A673 (cell line): ENCODE data around the gene INAFM2. TPM values are rescaled to one million over a fixed set of nuclear protein-coding genes. Genes with fewer than 3 reads are reported as not detected.

Experiments used
- BruUV-seq: library from RNA; stranded (reverse); fragments of 400-500 nt; replicated peaks from 2 replicates; lab custom pipeline; 2021; lab: Mats Ljungman, UMichigan
- CTCF ChIA-PET: fragments of 300-600 bp; sonication (Branson Sonifier 250); formaldehyde crosslinking; loops from one replicate; lab custom pipeline; 2022; ENCODE audit warnings: antibody characterized with exemption; lab: Charles Lee
- POLR2A ChIA-PET: fragments of 300-600 bp; sonication (Branson Sonifier 250); formaldehyde crosslinking; loops from one replicate; lab custom pipeline; 2022; ENCODE audit warnings: antibody characterized with exemption; ENCODE audit not compliant: low non-redundant PET; lab: Charles Lee
- DNase-seq: peaks from one replicate; pipeline ENCODE4 v3.0.0-alpha.2; 2015; ENCODE audit warnings: low spot score
- H3K27ac ChIP-seq: fragments of 200-600 bp; sonication (generic); 2 replicates; pipeline ENCODE4 v1.5.1; 2016; ENCODE audit warnings: mixed run types, low read depth, mild to moderate bottlenecking, mixed read lengths, antibody characterized with exemption, low read length; ENCODE audit not compliant: poor library complexity, severe bottlenecking
- H3K27me3 ChIP-seq: fragments of 200-600 bp; sonication (generic); replicated peaks from 2 replicates; pipeline ENCODE4 v1.6.1; 2017; ENCODE audit warnings: mixed run types, low read depth, mild to moderate bottlenecking, mixed read lengths, antibody characterized with exemption, low read length; ENCODE audit not compliant: insufficient read depth, poor library complexity
- H3K36me3 ChIP-seq: fragments of 200-600 bp; sonication (generic); 2 replicates; pipeline ENCODE4 v1.6.1; 2016; ENCODE audit warnings: mixed run types, mild to moderate bottlenecking, mixed read lengths, antibody characterized with exemption, low read length; ENCODE audit not compliant: insufficient read depth, poor library complexity, severe bottlenecking
- H3K4me1 ChIP-seq: fragments of 200-600 bp; sonication (generic); 2 replicates; pipeline ENCODE4 v1.6.1; 2017; ENCODE audit warnings: mixed run types, mild to moderate bottlenecking, mixed read lengths, antibody characterized with exemption, low read length; ENCODE audit not compliant: insufficient read depth, poor library complexity, severe bottlenecking
- H3K4me3 ChIP-seq: fragments of 200-600 bp; sonication (generic); 2 replicates; pipeline ENCODE4 v1.5.1; 2016; ENCODE audit warnings: low read depth, mixed run types, mild to moderate bottlenecking, mixed read lengths, low read length; ENCODE audit not compliant: poor library complexity, severe bottlenecking
- H3K9me3 ChIP-seq: fragments of 200-600 bp; sonication (generic); 2 replicates; pipeline ENCODE4 v1.6.1; 2016; ENCODE audit warnings: mixed run types, low read depth, mild to moderate bottlenecking, mixed read lengths, antibody characterized with exemption, low read length; ENCODE audit not compliant: poor library complexity, severe bottlenecking
- EZH2 ChIP-seq: fragments of 200-600 bp; sonication (generic); IDR thresholded peaks from 2 replicates; pipeline ENCODE4 v1.6.1; 2017; ENCODE audit warnings: borderline replicate concordance, low read depth, mild to moderate bottlenecking, mixed read lengths, antibody characterized with exemption, low read length; ENCODE audit not compliant: poor library complexity, severe bottlenecking
- intact Hi-C: fragments of 100-400 bp; cut with micrococcal nuclease; formaldehyde crosslinking; loops from one replicate; pipeline ENCODE4 v1.10.0; 2022; ENCODE audit not compliant: unreplicated experiment
- total RNA-seq: library from RNA; stranded (reverse); gene quantifications from 2 replicates; pipeline ENCODE4 v1.2.3, GENCODE V29; 2021
- TF ChIP-seq, protein P1 (sequence below): fragments of 300-800, 200-600 bp; sonication (generic); conservative IDR thresholded peaks from 2 replicates; pipeline ENCODE4 v1.5.1; 2017; ENCODE audit warnings: low read depth, mild to moderate bottlenecking, antibody characterized with exemption, low read length, moderate library complexity, mixed read lengths

The INAFM2 gene
- total RNA-seq, 1 experiment from 2014 or later: 14.5 TPM

DNA sequence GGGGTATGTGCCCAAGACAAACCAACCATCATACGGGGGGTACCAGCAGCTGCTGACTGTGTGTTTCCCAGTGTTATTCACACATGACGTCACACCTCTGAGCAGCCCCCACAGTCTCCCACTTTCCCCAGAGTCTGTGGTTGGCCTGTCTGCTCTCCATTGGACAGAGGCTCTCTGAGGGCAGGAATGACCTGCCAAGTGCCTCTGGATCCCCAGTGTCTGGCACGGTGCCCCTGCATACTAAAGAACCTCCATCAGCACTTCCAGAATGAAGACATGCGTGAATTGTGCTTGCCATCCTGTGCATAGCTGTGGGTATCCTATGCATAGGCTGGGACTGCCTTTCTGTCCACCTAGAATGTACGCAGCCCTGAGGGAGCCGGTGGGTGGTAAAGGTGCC is 20.7 kb downstream of the INAFM2 start:
- intact Hi-C loops: loop anchor here (2.0 to 10.0 kb wide), 2 partner anchors 79 to 171 kb away; no protein-coding TSS in a partner anchor
- Histone ChIP-seq H3K27me3 (no peaks in the 10 kb centered on the region), H3K27ac (no peak overlapping the region), H3K9me3 (no peaks in the 10 kb centered on the region), H3K4me1 (peaks cover 23% of the 10 kb centered on the region), H3K4me3 (no peak overlapping the region), H3K36me3 (no peaks in the 10 kb centered on the region)
- TF ChIP-seq EZH2: no peak
- TF ChIP-seq, protein P1, sequence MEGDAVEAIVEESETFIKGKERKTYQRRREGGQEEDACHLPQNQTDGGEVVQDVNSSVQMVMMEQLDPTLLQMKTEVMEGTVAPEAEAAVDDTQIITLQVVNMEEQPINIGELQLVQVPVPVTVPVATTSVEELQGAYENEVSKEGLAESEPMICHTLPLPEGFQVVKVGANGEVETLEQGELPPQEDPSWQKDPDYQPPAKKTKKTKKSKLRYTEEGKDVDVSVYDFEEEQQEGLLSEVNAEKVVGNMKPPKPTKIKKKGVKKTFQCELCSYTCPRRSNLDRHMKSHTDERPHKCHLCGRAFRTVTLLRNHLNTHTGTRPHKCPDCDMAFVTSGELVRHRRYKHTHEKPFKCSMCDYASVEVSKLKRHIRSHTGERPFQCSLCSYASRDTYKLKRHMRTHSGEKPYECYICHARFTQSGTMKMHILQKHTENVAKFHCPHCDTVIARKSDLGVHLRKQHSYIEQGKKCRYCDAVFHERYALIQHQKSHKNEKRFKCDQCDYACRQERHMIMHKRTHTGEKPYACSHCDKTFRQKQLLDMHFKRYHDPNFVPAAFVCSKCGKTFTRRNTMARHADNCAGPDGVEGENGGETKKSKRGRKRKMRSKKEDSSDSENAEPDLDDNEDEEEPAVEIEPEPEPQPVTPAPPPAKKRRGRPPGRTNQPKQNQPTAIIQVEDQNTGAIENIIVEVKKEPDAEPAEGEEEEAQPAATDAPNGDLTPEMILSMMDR: no peak
- CTCF ChIA-PET: interaction anchor here (0.8 to 1.3 kb wide), 8 partner anchors 8 to 78 kb away, joined by 3 to 17 read pairs (median 4); partner anchors contain the start of gene DISP2
- no peak for DNase-seq
- no TSS peak for BruUV-seq
- POLR2A ChIA-PET: no interaction called here

DNA sequence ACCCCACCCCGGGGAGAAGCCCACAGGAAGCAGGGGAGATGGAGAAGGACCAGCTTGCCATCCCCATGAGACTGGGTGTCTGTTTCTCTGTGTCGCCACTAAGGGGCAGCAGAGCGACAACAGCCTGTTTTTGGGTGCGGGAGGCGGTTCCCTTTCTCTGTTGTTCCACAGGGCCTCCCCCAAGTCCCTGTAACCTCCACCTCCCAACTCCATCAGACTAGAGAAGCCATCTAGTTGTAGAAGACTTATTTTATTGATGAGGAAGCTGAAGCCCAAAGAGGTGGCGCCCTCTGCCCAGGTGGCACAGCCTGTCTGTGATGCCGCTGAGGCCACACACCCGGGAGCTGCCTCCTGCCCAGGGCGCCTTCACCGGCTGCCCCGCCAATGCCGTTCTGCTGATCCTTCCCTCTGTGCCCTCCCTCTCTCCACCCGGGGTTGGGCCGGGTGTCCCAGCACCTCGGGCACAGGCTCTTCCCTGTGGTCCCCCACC is 21.2 kb downstream of the INAFM2 start:
- Histone ChIP-seq H3K27me3 (no peaks in the 10 kb centered on the region), H3K36me3 (no peaks in the 10 kb centered on the region), H3K4me3 (no peak overlapping the region), H3K9me3 (no peaks in the 10 kb centered on the region), H3K4me1 (peaks cover 18% of the 10 kb centered on the region), H3K27ac (no peak overlapping the region)
- ChIA-PET POLR2A (no interaction called here), CTCF (interaction anchor here (0.8 to 1.3 kb wide), 8 partner anchors 8 to 77 kb away, joined by 3 to 17 read pairs (median 4); partner anchors contain the start of gene DISP2)
- TF ChIP-seq EZH2: no peak
- TF ChIP-seq, protein P1: peak; percentile 89
- BruUV-seq: no TSS peak
- intact Hi-C loops: loop anchor here (2.0 to 10.0 kb wide), 2 partner anchors 78 to 170 kb away; no protein-coding TSS in a partner anchor
- peak; percentile 74 for DNase-seq

DNA sequence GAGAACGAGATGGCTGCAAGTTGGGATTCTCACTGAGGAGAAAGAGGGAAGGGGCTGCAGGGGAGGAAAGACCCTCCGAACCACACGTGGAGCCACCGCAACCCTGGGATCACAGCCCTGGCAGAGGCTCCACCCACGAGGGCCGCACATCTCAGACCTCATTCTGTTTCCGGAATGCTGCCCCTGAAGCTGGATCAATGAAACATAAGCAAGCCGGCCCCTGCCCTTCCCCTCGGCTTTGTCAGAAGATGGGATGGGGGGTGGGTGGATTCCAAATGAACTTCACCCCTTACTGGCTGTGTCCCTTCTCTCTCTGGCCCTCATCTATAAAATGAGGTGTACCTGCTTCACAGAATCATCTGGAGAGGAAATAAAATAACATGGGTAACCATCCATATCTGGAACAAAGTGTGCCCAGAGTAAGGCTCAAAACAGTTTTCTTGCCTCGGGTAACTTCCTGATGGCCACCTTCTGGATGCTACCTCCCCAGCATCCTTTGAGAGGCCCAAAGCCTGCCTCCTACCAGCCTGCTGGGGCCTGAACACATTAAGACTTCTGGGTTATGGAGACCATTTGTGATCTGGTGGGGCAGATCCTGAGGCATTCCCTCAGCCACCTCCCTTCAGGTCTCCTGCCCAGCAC is 21.9 kb downstream of the INAFM2 start:
- Histone ChIP-seq H3K36me3 (no peaks in the 10 kb centered on the region), H3K27me3 (no peaks in the 10 kb centered on the region), H3K4me1 (peaks cover 12% of the 10 kb centered on the region), H3K9me3 (no peaks in the 10 kb centered on the region), H3K4me3 (no peak overlapping the region), H3K27ac (no peak overlapping the region)
- intact Hi-C loops: loop anchor here (2.0 to 10.0 kb wide), 2 partner anchors 77 to 169 kb away; no protein-coding TSS in a partner anchor
- ChIA-PET POLR2A (no interaction called here), CTCF (interaction anchor here (1.3 kb wide), 2 partner anchors 19 to 77 kb away, joined by 3 to 17 read pairs; no protein-coding TSS in a partner anchor)
- DNase-seq: no peak
- no TSS peak for BruUV-seq
- TF ChIP-seq, protein P1: no peak
- no peak for TF ChIP-seq EZH2
